K562 (cell line): ENCODE results near the gene GTSE1. TPM values are rescaled to one million over a fixed set of nuclear protein-coding genes. Genes with fewer than 3 reads are reported as not detected.
A peak's percentile ranks its signal among the peaks of the same experiment; 100 is the strongest.

Experiments used
- BRF2 ChIP-seq: IDR thresholded peaks from 3 replicates; pipeline ENCODE4 v1.6.1; 2011; ENCODE audit warnings: borderline replicate concordance, mild to moderate bottlenecking; ENCODE audit not compliant: insufficient read length, insufficient read depth
- DLX4 ChIP-seq: fragments of 250-450 bp; sonication (Bioruptor Pico); IDR thresholded peaks from 2 replicates; pipeline ENCODE4 v1.6.1; 2021; ENCODE audit warnings: mild to moderate bottlenecking
- EGR1 ChIP-seq: fragments of 450-650 bp; conservative IDR thresholded peaks from 2 replicates; pipeline ENCODE4 v1.6.1; 2017; ENCODE audit warnings: mild to moderate bottlenecking
- NFYB ChIP-seq: IDR thresholded peaks from 2 replicates; pipeline ENCODE4 v1.6.1; 2011; ENCODE audit warnings: mild to moderate bottlenecking, moderate library complexity; ENCODE audit not compliant: insufficient read length; ENCODE audit errors: extremely low read depth
- PBX2 ChIP-seq, 2 experiments: IDR thresholded peaks in 1 of 2; conservative IDR thresholded peaks in 1 of 2; 2 replicates each; pipeline ENCODE4 v1.6.1; 2016; ENCODE audit warnings: low read depth in 2 of 2, mild to moderate bottlenecking in 1 of 2, missing compliant biosample characterization in 1 of 2, missing genetic modification characterization in 1 of 2, moderate library complexity in 1 of 2
- TEAD1 ChIP-seq, 2 experiments: fragments of 450-650 bp in 1 of 2; sonication (generic) in 1 of 2; formaldehyde crosslinking; IDR thresholded peaks; 2 replicates each; pipeline versions ENCODE4 v1.4.0 to v1.8.0; 2020 to 2022; ENCODE audit warnings: mild to moderate bottlenecking in 2 of 2, missing genetic modification reagents in 1 of 2
- TFAM ChIP-seq: fragments of 250-450 bp; sonication (Bioruptor Pico); conservative IDR thresholded peaks from 2 replicates; pipeline ENCODE4 v1.5.0; 2021; ENCODE audit warnings: mild to moderate bottlenecking, moderate library complexity
- U2AF1 ChIP-seq: fragments of 200-400 bp; formaldehyde crosslinking; optimal IDR thresholded peaks from 2 replicates; pipeline ENCODE3; 2017; ENCODE audit warnings: mild to moderate bottlenecking, low read depth, low read length, moderate library complexity
- ZNF75A ChIP-seq: fragments of 450-650 bp; formaldehyde crosslinking; IDR thresholded peaks from 2 replicates; pipeline ENCODE4 v1.4.0; 2020; ENCODE audit warnings: mild to moderate bottlenecking
- ZNF830 ChIP-seq: fragments of 250-450 bp; sonication (Bioruptor Pico); IDR thresholded peaks from 2 replicates; pipeline ENCODE4 v1.5.0; 2021; ENCODE audit warnings: mild to moderate bottlenecking
- polyA plus RNA-seq, 8 experiments: library from polyadenylated mRNA; depleted of rRNA in 4 of 8; stranded (reverse) in 5 of 8; unstranded in 3 of 8; fragments of >200 nt; fragmentation: Nextera tagmentation in 2 of 8; fragmentation: Illumina TruSeq in 1 of 8; extraction: Ambion mirVana in 2 of 8; extraction: Trizol in 1 of 8; gene quantifications; 2 replicates each; pipeline versions ENCODE4 v1.2.1 to v1.2.3, GENCODE V29; 2011 to 2014; ENCODE audit warnings: inconsistent platforms in 1 of 8, missing spikeins in 1 of 8
- total RNA-seq, 7 experiments: library from RNA; depleted of rRNA in 6 of 7; stranded (reverse); fragments of >200 nt in 6 of 7; fragmentation: Illumina TruSeq in 2 of 7; extraction: Trizol in 2 of 7; gene quantifications; 2 replicates each; pipeline versions ENCODE4 v1.2.1 to v1.2.3, GENCODE V29; 2011 to 2021; ENCODE audit warnings: low replicate concordance in 1 of 7
- TF ChIP-seq, protein P1 (sequence below), 2 experiments: fragments of 250-450 bp in 1 of 2; fragments of 450-650 bp in 1 of 2; sonication (Bioruptor Pico) in 1 of 2; IDR thresholded peaks; 2 replicates each; pipeline versions ENCODE4 v1.6.1 to v1.8.0; 2016 to 2021; ENCODE audit warnings: mild to moderate bottlenecking in 2 of 2, moderate library complexity in 2 of 2, missing compliant biosample characterization in 1 of 2, missing genetic modification characterization in 1 of 2
- TF ChIP-seq, protein P2 (sequence below): fragments of 250-450 bp; sonication (Bioruptor Pico); IDR thresholded peaks from 2 replicates; pipeline ENCODE4 v1.5.0; 2022; ENCODE audit warnings: mild to moderate bottlenecking
- TF ChIP-seq, protein P3 (sequence below): sonication (generic); formaldehyde crosslinking; IDR thresholded peaks from 2 replicates; pipeline ENCODE4 v1.8.1; 2023; ENCODE audit warnings: mild to moderate bottlenecking, missing genetic modification reagents
- TF ChIP-seq, protein P4 (sequence below): fragments of 250-450 bp; sonication (Bioruptor Pico); IDR thresholded peaks from 2 replicates; pipeline ENCODE4 v1.8.0; 2022; ENCODE audit warnings: moderate library complexity, mild to moderate bottlenecking, inconsistent platforms

GTSE1 gene
- total and polyA plus RNA-seq, 9 of the 15 experiments (the other 6 are each of a cell fraction or from before 2014, with no cell fraction given): 2.5 to 22.5 (median 12.9) TPM

DNA sequence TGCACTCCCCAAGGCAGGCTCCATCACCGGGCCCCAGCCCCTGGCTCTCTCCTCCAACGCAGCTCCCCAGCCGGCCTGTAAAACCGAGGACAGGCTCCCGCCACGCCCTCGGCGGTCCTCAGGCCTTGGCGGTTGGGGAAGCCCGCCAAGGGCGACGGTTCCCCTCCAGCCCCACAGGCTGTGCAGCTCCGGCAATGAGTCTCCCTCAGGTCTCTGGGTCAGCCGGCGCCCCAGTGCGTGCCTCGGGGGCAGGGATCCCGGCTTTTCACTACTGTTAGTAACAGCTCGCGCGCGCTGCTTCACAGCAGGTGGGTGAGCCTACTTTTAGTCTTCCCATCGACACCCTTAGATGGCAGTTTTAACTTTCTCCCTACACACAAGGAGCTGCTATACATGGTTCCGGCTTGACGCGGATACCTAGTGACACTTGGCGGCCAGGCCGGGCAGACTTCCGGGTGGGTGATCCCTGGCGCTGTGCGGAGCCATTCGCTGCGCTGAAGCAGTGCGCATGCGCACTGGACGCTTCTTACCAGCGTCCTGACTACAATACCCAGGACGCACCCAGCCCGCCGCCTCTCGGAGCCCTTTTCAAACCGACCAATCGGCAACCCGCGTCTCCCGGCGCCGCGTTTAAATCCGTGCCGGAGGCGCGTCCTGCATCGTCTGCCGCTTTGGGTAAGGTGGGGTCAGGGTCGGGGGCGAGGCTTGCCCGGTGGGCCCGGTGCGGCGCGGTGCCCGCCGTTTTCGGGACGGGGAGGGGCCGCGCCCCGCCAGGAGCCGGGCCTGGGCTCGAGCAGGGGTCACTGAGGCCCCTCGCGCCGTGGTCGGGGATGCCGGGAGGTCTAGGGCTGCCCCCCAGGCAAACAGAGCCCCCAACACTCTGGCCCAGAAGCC lies at the start of gene GTSE1 (continued):
- TF ChIP-seq, protein P1, sequence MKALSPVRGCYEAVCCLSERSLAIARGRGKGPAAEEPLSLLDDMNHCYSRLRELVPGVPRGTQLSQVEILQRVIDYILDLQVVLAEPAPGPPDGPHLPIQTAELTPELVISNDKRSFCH (CRISPR knock-in tag; IDR thresholded peaks at IDR 0.05): no peak
- TF ChIP-seq, protein P1 (tag; IDR thresholded peaks at IDR 0.05): no peak
- TF ChIP-seq ZNF830 (CRISPR knock-in tag) (no peak), NFYB (peak; percentile 52), EGR1 (no peak), ZNF75A (no peak), U2AF1 (no peak), BRF2 (no peak), TEAD1 (CRISPR knock-in tag; IDR thresholded peaks at IDR 0.05) (no peak), PBX2 (CRISPR knock-in tag; IDR thresholded peaks at IDR 0.05; ENCODE audit: low read depth) (no peak), PBX2 (tag; conservative IDR thresholded peaks at IDR 0.05; ENCODE audit: low read depth) (no peak), DLX4 (CRISPR knock-in tag) (no peak), TFAM (CRISPR knock-in tag) (no peak)
- TF ChIP-seq, protein P2, sequence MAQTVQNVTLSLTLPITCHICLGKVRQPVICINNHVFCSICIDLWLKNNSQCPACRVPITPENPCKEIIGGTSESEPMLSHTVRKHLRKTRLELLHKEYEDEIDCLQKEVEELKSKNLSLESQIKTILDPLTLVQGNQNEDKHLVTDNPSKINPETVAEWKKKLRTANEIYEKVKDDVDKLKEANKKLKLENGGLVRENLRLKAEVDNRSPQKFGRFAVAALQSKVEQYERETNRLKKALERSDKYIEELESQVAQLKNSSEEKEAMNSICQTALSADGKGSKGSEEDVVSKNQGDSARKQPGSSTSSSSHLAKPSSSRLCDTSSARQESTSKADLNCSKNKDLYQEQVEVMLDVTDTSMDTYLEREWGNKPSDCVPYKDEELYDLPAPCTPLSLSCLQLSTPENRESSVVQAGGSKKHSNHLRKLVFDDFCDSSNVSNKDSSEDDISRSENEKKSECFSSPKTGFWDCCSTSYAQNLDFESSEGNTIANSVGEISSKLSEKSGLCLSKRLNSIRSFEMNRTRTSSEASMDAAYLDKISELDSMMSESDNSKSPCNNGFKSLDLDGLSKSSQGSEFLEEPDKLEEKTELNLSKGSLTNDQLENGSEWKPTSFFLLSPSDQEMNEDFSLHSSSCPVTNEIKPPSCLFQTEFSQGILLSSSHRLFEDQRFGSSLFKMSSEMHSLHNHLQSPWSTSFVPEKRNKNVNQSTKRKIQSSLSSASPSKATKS (CRISPR knock-in tag): no peak
- TF ChIP-seq, protein P3, sequence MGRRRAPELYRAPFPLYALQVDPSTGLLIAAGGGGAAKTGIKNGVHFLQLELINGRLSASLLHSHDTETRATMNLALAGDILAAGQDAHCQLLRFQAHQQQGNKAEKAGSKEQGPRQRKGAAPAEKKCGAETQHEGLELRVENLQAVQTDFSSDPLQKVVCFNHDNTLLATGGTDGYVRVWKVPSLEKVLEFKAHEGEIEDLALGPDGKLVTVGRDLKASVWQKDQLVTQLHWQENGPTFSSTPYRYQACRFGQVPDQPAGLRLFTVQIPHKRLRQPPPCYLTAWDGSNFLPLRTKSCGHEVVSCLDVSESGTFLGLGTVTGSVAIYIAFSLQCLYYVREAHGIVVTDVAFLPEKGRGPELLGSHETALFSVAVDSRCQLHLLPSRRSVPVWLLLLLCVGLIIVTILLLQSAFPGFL (CRISPR knock-in tag): no peak
- TF ChIP-seq, protein P4, sequence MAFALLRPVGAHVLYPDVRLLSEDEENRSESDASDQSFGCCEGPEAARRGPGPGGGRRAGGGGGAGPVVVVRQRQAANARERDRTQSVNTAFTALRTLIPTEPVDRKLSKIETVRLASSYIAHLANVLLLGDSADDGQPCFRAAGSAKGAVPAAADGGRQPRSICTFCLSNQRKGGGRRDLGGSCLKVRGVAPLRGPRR (CRISPR knock-in tag): no peak
